Brain microvascular endothelial cell (primary cell): Measurements from ENCODE around the gene TENT5C.

Experiments used
- DNase-seq: peaks from one replicate; pipeline ENCODE4 v3.0.0-alpha.2; 2020
- H3K27ac ChIP-seq: fragments of 250-450 bp; sonication (Bioruptor Pico); 2 replicates; pipeline ENCODE4 v1.5.1; 2020; ENCODE audit warnings: mild to moderate bottlenecking, moderate library complexity
- H3K27me3 ChIP-seq: fragments of 250-450 bp; sonication (Bioruptor Pico); replicated peaks from 2 replicates; pipeline ENCODE4 v1.5.1; 2020; ENCODE audit warnings: mild to moderate bottlenecking
- H3K36me3 ChIP-seq: fragments of 250-450 bp; sonication (Bioruptor Pico); replicated peaks from 2 replicates; pipeline ENCODE4 v1.5.1; 2020; ENCODE audit warnings: mild to moderate bottlenecking
- H3K4me3 ChIP-seq: 2 replicates; pipeline ENCODE4 v1.5.1; 2011; ENCODE audit warnings: low read depth, mild to moderate bottlenecking, control low read depth, low read length, moderate library complexity
- CTCF ChIP-seq: IDR thresholded peaks from 2 replicates; pipeline ENCODE4 v1.5.1; 2011; ENCODE audit warnings: low read depth, mild to moderate bottlenecking, moderate library complexity, low read length, control low read depth, inconsistent platforms; ENCODE audit errors: missing control alignments
- in situ Hi-C: cut with HindIII; loops from 2 replicates; pipeline ENCODE4 v1.10.0; 2017; ENCODE audit warnings: low sequenced_read_pairs, low pct_ligation_motif_present

The TENT5C gene

GRCh38 chr1:117631359-117632160 is 25.7 kb downstream of the TENT5C start:
- in situ Hi-C loops, result no loop called here
- H3K4me3 ChIP-seq, result no peak overlapping the region

GRCh38 chr1:117632269-117633067 is 26.6 kb downstream of the TENT5C start:
- Histone ChIP-seq H3K27me3 (peaks cover 2% of the 10 kb centered on the region), H3K27ac (no peak overlapping the region), H3K36me3 (no peaks in the 10 kb centered on the region), H3K4me3 (no peak overlapping the region)
- no peak for DNase-seq
- no peak for TF ChIP-seq CTCF
- in situ Hi-C loops, result no loop called here

More at GRCh38 chr1:117631359-117632160, 25.7 kb downstream of the TENT5C start:
- H3K27ac ChIP-seq, result no peak overlapping the region
- peaks cover 3% of the 10 kb centered on the region for H3K27me3 ChIP-seq
- no peaks in the 10 kb centered on the region for H3K36me3 ChIP-seq
- no peak for TF ChIP-seq CTCF
- no peak for DNase-seq

GRCh38 chr1:117633068-117633345 is 27.2 kb downstream of the TENT5C start:
- H3K27ac ChIP-seq, result no peak overlapping the region
- H3K4me3 ChIP-seq, result no peak overlapping the region
- DNase-seq, result no peak
- in situ Hi-C loops, result no loop called here
- no peak for TF ChIP-seq CTCF
- H3K27me3 ChIP-seq, result peaks cover 2% of the 10 kb centered on the region
- no peaks in the 10 kb centered on the region for H3K36me3 ChIP-seq

- in situ Hi-C loops, result no loop called here
Observed at GRCh38 chr1:117633423-117633822, 27.6 kb downstream of the TENT5C start.

GRCh38 chr1:117633936-117634335 is 28.1 kb downstream of the TENT5C start:
- no peak for TF ChIP-seq CTCF
- in situ Hi-C loops, result no loop called here
- Histone ChIP-seq H3K27me3 (peaks cover 2% of the 10 kb centered on the region), H3K36me3 (no peaks in the 10 kb centered on the region), H3K27ac (no peak overlapping the region), H3K4me3 (no peak overlapping the region)
- no peak for DNase-seq

More at GRCh38 chr1:117633423-117633822, 27.6 kb downstream of the TENT5C start:
- H3K27me3 ChIP-seq, result peaks cover 2% of the 10 kb centered on the region
- no peak overlapping the region for H3K27ac ChIP-seq
- H3K36me3 ChIP-seq, result no peaks in the 10 kb centered on the region
- no peak overlapping the region for H3K4me3 ChIP-seq
- TF ChIP-seq CTCF, result no peak
- no peak for DNase-seq
